TTC549 (cell line): ENCODE results near the gene CACNG4.
"Not testable (repeated sequence)": the region's sequence is repeated elsewhere in the genome, so short reads cannot be mapped to it uniquely, and the experiment has no call there.

ENCODE experiments used
- FAIRE-seq: peaks from 2 replicates; lab custom pipeline; 2012; peaks lifted over from hg19 to GRCh38; lab: Jason Lieb, UNC

CACNG4 gene

DNA sequence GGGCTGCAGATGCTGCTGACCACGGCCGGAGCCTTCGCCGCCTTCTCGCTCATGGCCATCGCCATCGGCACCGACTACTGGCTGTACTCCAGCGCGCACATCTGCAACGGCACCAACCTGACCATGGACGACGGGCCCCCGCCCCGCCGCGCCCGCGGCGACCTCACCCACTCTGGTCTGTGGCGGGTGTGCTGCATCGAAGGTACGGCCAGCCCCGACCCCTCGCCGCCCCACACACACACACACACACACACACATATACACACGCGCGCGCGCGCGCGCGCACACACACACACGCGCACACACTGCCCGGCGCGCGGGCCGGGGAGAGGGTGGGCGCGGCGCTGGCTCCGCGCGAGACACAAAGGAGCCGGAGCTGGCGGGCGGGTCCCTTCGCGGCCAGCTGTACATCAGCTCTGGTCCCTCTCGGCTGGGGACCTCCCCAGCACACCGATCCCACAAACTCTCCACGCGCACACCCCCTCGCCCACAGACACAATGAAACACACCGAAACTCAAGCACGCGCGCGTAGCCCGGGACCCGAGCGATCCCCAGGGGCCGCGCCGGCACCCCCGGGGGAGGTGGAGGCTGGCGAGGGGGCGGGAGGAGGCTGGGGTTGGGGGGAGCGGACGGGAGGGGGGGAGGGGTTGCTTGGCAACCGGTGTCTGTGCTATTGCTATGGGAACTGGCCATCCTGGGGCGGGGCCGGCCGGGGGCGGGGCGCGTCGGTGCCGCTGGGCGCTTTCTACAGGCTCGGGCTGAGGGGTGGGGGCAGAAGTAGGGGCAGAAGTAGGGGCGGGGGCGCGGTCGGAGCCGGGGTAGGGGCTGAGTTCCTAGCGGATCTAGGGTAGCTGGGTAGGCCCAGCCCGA, 658 bp downstream of the CACNG4 start:
- no peak for FAIRE-seq

DNA sequence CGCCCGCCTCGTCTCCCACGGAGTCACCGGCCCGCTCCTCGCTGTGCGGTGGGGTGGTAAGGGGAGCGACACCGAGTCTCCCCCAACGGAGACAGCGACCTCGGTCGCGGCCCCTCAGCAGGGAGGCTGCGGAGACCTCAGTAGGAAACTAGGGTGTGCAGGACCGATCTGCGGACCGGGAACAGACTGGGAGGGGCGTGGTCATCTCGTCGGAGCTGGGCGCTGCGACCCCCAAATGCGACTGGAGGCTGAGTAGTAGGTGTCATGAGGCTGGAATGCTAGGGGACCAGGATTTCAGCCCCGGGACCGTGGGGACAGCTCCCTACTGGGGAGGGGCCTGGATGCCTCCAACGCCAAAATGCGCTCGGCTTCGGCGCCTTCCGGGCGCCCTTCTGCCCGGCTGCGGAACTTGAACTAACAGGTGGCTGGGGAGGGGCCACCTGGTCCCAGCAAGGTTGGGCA, 1.3 kb downstream of the CACNG4 start:
- FAIRE-seq: no peak

DNA sequence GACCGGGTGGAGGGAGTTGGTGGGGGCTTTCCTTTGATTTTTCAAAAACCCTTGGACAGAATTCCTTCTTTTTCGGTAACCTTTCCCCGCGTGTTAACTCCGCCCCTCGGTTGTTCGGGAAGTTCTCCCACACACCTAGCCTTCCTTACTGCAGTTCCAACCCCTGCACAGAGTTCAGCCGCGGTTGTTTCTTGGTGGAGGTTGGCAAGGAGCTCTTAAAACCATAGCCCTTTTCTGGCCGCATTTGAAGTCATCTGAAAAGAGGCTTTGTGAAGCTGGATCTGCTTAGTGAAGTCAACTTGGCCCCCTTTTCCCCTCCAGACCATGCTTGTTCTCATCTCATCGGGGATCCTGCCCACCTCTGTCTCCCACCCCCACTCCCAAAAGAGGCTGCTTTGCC, 1.8 kb downstream of the CACNG4 start:
- no peak for FAIRE-seq

DNA sequence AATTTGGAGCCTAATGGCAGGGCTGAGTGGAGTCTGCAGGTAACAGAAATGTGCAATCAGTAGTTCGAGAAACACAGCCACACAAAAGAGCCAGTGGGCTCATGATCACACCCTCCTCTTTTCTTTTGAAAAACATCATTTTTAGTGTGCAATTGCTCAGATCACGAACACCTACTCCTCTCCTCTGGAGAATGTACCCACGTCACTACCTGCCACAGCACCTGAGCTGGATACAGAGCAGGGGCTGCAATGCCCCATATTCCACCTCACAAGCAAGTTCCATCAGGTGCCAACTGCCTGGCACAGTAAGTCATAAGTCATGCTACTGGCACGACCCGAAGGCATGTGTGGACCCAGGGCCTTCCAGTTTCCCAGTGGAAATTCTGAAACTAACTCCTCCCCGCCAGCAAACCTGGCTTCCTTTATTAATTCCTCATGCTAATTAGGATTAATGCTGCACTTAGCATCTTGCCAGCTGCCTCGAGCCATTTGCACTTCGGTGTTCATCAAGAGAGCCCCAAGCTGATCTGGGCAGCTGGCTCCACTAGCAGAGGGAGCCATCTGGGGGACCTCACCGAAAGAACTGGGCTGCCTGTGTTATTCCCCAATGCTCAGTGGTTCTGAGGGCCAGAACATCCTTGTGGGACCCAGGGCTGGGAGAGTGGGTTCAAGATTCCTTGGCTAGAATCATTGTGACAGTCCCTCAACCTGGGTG, 2.4 kb downstream of the CACNG4 start:
- FAIRE-seq: no peak

DNA sequence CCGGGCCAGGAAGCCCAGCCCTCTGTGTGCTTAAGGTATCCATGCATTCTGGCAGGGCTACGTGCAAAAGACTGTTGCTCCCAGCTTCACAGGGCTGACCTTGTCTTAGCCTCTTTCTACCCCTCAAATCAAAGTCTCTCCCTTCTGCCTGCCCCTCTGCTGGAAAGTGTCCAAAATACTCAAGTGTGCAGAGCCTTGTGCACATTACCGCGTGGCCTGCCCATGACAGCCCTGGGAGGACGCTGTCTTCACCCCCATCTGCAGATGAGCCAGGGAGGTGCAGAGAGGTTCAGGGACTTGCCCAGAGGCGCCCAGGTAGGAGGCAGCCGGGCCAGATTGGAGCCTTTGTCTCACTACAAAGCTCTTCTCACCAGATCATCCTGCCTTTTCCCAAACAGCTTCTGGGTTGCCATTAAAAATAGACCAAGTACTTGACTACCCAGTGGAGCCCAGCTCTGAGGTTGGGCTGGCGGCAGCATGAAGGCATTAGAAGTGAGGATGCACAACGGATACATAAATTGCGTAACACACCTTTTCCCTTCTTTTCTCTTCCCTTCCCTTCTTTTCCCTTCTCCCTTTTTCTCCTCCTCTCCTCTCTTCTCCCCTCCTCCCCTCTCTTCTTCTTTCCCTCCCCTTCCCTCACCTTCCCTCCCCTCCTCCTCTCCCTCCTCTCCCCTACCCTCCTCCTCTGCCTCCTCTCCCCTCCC, 3.5 kb downstream of the CACNG4 start:
- no peak for FAIRE-seq

DNA sequence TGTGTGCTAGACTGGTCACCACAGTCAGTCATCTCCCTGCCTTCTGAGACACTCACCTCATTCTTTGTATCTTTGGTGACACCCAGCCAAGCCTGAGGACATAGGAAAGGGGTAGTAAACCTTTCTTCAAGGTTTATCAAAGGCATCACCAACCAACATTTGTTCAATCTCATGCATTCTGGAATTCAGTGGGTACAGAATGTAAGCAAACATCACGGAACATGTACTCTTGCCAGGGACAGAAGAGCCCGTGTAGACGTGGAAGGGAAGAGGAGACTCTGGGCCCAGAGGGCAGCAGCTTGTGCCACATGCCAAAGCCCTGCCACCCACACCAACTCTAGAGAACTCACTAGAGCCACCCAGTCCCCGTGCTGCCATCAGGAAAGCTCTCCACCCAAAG, 4.4 kb downstream of the CACNG4 start:
- FAIRE-seq: no peak

DNA sequence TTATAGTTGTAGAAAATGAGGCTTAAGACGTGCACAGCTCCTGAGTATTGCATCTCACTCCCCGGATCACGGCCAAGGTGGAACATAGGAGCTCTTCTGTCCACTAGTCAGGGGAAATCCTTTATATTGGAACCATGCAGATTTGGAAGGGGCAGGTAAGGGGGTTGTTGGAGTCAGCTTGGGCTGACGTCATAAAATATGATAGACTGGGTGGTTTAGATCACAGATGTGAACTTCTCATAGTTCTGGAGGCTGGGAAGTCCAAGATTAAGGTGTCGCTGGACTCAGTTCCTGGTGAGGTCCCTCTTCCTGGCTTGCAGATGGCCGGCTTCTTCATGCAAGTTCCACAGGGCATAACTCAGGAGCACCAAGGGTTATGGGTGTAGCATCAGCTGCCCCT, 5.6 kb downstream of the CACNG4 start:
- FAIRE-seq: no peak

DNA sequence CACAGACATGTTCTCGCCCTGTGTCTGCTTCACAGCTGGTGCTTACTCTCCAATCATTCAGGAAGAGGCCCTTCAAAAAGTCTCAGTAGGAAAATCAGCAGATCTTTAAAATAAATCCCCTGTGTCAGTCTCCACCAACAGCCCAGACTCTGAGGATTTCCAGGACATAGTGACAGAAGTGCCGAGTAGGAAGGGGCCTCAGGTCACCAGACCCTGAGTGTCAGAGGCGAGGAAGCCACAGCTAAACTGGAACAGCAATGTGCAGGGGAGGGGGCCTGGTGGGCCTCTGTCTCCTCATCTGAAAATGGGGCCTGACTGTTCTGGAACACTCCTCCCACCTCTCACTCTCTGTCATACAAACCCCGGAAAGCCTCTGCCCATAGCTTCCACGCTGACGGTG, 6.3 kb downstream of the CACNG4 start:
- FAIRE-seq: no peak

DNA sequence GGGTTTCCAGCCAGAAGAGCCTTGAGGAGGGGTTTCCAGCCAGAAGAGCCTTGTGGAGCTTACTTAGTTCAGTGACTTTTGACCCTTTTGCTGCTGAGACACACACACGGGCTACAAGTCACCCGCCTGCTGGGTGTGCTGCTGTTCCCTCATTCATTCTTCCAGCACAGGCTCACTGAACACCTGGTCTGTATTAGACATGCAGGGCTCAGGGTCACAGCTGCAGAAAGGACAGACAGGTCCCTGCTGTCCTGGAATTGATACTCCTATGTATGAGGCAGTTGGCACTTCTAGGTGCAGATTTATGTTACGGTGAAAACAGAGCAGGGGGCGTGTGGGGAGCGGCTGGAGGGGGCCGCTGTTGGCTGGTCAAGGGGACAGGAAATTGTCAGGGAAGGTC, 6.8 kb downstream of the CACNG4 start:
- FAIRE-seq: no peak

DNA sequence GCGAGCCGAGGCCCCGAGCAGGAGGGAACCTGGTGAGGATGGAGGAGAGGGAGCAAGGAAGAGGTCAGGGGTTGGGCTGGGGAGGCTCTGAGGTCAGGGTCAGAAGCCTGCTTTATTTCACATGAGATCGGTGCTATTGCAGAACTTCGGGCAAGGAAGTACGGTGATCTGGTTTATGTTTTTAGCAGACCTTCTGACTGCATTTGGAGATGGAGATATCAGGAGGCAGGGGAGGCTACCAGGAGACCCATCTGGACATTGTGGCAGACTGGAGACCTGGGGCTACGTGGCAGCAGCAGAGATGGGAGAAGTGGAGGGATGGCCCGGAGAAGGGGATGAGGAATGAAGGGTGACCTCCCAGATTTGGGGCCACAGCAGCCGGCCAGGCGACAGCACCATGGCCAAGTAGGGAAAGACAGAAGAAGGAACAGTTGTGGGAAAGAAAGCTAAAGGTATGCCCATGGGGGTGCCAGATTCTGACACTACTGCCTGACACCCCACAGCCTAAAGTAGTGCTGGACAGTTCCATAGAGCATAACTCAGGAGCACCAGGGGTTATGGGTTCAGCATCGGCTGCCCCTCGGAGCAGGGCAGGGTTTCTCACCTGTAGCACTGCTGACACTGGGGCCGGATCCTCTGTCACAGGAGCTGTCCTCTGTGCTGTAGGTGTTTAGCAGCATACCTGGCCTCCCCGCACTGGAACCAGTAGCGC, 7.4 kb downstream of the CACNG4 start:
- FAIRE-seq: no peak

DNA sequence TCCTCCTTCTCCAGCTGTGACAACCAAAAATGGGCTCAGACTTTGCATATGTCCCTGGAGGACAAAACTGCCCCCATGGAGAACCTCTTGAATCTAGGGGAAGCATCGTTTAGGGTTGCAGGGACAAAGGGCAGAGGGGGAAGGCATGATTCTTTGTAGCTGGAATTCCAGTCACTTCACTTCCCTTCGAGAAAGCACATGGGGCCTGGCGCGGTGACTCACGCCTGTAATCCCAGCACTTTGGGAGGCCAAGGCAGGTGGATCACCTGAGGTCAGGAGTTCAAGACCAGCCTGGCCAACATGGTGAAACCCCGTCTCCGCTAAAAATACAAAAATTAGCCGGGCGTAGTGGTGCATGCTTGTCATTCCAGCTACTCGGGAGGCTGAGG, 7.9 kb downstream of the CACNG4 start:
- FAIRE-seq: not testable (repeated sequence)

DNA sequence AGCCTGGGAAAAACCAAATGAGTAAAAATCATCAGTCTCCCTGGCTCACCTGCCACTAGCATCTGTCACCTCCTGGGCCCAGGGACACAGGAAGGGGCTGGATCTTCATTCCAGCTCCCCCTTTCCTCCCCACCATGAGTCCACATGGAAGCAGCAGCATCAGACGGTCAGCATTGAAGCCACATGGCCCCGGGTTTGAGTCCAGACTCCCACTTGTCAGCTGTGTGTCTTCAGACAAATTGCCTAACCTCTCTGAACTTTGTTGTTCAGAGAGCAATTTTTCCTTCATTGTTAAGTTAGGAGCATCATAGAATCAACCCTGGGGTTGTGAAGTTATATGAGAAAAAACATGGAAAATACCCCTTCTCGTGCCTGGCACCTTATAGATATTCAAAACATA, 10.7 kb downstream of the CACNG4 start:
- FAIRE-seq: no peak

DNA sequence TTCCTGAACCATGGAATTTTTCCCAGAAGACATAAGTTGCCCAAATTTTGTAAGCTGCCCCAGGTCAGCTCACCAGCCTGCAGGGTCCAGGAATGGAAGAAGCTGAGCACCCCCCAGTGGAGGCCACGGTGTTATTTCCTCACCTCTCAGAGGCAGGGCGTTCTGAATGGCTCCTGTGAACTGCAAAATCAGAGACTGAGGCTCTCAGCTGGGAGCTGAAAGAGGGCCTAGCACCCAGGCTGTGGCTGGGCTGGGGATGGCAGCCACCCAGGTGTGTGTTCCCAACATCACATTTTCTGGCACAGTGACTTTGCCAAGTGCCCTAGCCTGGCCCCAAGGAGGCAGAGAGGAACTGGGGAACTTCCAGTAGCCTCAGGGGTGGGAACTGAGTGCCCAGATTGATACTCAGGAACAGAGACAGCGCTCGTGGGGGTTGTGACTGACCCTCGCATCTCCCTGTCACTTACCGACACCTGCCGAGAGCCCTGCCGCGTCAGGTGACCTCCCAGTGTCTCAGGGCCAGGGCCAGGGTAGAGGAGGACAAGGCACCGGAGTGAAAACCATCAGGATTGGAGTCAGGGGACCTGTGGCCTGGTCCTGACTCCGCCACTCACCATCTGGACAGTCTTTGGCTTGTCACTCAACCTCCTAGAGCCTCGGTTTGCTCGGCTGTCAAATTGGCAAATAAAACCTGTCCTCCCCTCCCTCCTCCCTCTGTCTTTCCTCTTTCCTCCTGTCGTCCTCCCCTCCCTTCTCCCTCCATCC, 11.3 kb downstream of the CACNG4 start:
- no peak for FAIRE-seq

DNA sequence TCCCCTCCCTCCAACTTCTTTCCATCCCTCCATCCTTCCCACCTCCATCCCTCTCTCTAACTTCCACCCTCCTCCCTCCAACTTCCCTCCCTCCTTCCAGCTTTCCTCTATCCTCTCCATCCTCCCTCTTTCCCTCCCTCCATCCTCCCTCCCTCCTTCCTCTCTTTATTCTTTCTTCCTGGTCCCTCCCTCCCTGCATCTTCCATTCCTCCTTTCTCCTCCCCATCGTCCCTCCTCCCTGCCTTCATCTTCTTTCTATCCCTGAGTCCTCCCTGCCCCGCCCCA, 11.8 kb downstream of the CACNG4 start:
- FAIRE-seq: no peak

DNA sequence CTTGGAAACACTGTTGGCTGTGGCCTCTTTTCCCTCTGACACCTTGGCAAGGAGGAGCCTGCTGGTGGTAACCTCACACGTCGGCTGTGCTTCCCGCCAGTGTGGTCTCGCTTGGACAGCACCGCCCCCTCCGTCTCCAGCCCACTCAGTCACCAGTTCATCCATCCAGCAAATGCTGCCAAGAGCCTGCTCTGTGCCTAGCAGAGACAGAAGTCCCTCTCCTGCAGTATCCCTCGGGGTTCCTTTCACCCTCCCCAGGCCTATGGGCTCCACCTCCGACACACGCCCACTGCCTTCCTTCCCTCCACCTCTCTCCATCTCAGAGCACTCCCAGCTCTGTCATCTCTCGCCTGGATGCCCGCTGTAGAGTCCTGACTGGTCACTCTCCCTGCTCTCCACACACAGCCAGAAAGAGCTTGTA, 12.3 kb downstream of the CACNG4 start:
- no peak for FAIRE-seq

DNA sequence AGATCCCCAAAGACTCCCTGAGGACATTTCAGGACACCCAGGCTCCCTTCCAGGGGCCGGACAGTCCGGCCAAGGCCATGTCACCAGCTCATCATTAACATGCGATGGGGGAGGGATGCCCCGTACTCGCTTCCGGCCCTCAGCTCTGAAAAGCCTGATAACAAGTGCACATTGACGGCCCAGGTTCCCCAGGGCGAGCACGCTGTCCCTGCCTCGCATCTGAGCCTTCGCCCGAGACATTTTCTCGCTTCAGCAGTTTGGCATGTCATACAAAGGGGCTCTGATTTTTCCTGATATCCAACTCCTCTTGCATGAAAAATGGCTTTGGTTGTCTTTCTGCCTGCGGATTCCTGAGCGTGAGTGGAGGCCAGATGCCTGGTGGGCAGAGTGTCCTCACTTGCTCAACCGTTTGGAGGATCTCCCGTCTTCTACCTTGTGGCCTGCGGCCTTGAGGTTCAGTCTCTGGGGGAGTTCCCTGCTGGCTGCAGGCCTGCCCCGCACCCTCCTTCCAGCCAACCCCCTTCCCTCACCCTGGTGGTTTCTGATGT, 14.1 kb downstream of the CACNG4 start:
- no peak for FAIRE-seq

DNA sequence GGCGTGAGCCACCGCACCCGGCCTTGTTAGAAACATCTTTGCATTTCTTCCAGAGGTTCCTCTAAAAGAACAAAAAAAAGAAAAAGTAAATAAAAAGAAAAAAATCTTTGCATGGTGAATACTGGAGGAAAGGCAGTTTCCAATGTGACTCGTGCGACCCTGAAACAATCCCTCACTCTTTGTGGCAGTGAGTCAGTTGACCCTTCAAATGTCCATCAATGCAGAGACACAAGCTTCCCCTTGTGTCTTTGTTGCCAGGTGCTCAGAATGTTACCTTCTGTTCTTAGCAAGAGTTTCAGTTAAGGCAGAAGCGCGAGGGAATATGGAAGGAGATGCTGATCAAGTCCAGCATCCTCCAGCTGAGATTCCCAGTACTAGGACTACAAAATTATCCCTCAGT, 16.4 kb downstream of the CACNG4 start:
- FAIRE-seq: no peak

DNA sequence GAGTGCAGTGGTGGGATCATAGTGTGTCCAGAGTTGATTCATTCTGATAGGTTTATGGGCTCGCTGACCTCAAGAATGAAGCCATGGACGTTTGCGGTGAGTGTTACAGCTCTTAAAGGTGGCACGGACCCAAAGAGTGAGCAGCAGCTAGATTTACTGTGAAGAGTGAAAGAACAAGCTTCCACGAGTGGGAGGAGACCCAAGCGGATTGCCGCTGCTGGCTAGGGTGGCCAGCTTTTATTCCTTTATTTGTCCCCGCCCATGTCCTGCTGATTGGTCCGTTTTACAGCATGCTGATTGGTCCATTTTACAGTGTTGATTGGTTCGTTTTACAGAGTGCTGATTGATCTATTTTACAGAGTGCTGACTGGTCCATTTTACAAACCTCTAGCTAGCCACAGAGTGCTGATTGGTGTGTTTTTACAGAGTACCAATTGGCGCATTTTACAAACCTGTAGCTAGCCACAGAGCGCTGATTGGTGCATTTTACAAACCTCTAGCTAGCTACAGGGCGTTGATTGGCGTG, 17.5 kb downstream of the CACNG4 start:
- FAIRE-seq: no peak

DNA sequence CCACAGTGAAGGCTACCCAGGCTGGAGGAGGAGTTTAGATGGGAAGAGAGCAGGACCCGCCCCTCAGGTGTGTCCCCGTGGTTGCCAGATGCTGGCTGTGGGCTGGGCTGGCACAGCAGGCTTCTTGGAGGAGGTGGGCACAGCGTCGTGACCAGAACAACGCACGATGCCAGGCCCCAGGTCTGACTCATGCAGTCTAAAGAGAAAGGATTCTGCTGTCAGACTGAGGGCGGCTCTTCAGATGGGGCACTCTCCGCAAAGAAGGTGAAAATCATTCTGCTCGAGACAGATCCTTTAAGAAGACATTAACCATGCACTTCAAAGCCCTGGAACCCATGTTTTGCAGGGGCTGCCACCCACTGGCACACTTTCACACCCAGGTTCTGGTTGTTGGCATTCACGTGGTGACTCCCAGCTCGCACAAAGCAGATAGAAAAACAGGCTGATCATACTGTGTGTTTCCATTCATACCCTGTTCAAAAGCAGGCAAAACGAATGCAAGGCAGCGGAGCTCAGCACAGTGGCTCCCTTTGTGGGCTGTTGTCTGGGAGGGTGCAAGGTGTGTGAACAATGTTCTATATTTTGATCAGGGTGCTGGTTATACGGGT, 19.0 kb downstream of the CACNG4 start:
- no peak for FAIRE-seq

DNA sequence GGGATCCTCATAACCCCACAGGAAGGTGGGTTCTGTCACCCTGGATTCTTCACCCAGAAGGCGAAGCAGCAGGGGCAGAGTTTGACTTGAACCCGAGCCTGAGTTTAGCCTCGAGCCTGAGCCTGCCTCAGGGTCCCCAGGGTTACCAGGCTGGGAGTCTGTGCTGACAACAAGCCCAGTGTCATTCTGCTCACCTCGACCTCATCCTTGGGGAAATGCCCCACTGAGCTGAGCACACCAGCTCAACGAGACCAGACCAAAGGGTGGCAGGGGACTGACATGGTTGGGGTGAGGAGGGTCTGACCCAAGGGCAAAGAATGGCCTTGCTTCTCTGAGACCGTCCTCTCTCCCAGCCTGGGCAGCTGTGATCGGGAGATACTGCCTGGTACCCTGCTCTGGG, 20.2 kb downstream of the CACNG4 start:
- FAIRE-seq: no peak
